ENCODE data around the gene KCNQ1. TPM values are rescaled to one million over a fixed set of nuclear protein-coding genes. Genes with fewer than 3 reads are reported as not detected.

Gene KCNQ1
- polyA plus RNA-seq, 1 donor (not counting 4 experiments of a cell fraction or from before 2014, with no cell fraction given), result not detected

DNA sequence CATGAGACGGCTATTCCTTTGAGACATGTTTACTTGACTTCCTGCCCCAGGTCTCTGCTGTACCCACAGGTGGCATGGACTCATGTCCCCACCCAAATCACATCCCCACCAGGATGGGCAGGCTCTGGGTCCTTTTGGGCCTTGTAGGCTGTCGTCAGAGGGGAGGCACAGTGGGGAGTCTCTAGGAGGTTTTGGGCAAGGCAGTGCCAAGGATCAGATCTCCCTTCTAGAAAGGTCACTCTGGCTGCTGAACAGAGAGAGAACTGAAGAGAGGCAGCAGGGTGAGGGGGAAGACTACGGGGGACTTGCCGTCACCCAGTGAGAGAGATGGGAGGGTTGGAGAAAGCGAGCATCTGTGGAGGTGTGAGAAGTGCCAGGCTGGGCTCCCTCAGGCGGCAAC, 259.5 kb downstream of the KCNQ1 start:
- Histone ChIP-seq H3K27me3 (ENCODE audit: control insufficient read depth, extremely low read depth, insufficient read depth, low read length) (peaks cover 17% of the 10 kb centered on the region), H3K9me1 (ENCODE audit: control insufficient read depth, extremely low read depth, insufficient read depth, low read length) (no peaks in the 10 kb centered on the region), H3K9ac (ENCODE audit: control insufficient read depth, extremely low read depth, insufficient read depth, low read length) (no peak overlapping the region), H3K9me3 (ENCODE audit: control insufficient read depth, low read depth, low read length) (no peaks in the 10 kb centered on the region), H3K4me2 (ENCODE audit: control insufficient read depth, extremely low read depth, insufficient read depth, low read depth, low read length) (no peak overlapping the region), H3K27ac (ENCODE audit: control insufficient read depth, insufficient read depth, low read length) (no peak overlapping the region), H3K79me2 (ENCODE audit: control insufficient read depth, insufficient read depth, low read length) (no peaks in the 10 kb centered on the region), H3K4me3 (ENCODE audit: control insufficient read depth in 2 of 3, extremely low read depth in 1 of 3, insufficient read depth in 2 of 3, low read depth in 1 of 3, low read length in 3 of 3) (no peak overlapping the region), H3K36me3 (ENCODE audit: control insufficient read depth in 2 of 2, extremely low read depth in 1 of 2, insufficient read depth in 2 of 2, low read length in 2 of 2) (no peaks in the 10 kb centered on the region), H2AFZ (ENCODE audit: control insufficient read depth, low read length) (no peak overlapping the region), H3K4me1 (ENCODE audit: control insufficient read depth, extremely low read depth, insufficient read depth, low read length) (no peaks in the 10 kb centered on the region), H4K20me1 (ENCODE audit: control insufficient read depth, extremely low read depth, insufficient read depth, low read length) (peaks cover 3% of the 10 kb centered on the region)
- no peak for TF ChIP-seq EZH2 (IDR thresholded peaks at IDR 0.05; ENCODE audit: low read length)
- TF ChIP-seq, protein P1, sequence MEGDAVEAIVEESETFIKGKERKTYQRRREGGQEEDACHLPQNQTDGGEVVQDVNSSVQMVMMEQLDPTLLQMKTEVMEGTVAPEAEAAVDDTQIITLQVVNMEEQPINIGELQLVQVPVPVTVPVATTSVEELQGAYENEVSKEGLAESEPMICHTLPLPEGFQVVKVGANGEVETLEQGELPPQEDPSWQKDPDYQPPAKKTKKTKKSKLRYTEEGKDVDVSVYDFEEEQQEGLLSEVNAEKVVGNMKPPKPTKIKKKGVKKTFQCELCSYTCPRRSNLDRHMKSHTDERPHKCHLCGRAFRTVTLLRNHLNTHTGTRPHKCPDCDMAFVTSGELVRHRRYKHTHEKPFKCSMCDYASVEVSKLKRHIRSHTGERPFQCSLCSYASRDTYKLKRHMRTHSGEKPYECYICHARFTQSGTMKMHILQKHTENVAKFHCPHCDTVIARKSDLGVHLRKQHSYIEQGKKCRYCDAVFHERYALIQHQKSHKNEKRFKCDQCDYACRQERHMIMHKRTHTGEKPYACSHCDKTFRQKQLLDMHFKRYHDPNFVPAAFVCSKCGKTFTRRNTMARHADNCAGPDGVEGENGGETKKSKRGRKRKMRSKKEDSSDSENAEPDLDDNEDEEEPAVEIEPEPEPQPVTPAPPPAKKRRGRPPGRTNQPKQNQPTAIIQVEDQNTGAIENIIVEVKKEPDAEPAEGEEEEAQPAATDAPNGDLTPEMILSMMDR (optimal IDR thresholded peaks at IDR 0.05 in 1 of 3, IDR thresholded peaks at IDR 0.05 in 1 of 3, conservative IDR thresholded peaks at IDR 0.05 in 1 of 3; ENCODE audit: extremely low read depth in 1 of 3, insufficient read depth in 2 of 3, low read length in 3 of 3), result no peak
- FAIRE-seq (no peak), DNase-seq (ENCODE audit: low read depth, low spot score) (no peak)
- dilution Hi-C loops (cut with MboI; ENCODE audit: extremely low pct_ligation_motif_present, low sequenced_read_pairs), result no loop called here

DNA sequence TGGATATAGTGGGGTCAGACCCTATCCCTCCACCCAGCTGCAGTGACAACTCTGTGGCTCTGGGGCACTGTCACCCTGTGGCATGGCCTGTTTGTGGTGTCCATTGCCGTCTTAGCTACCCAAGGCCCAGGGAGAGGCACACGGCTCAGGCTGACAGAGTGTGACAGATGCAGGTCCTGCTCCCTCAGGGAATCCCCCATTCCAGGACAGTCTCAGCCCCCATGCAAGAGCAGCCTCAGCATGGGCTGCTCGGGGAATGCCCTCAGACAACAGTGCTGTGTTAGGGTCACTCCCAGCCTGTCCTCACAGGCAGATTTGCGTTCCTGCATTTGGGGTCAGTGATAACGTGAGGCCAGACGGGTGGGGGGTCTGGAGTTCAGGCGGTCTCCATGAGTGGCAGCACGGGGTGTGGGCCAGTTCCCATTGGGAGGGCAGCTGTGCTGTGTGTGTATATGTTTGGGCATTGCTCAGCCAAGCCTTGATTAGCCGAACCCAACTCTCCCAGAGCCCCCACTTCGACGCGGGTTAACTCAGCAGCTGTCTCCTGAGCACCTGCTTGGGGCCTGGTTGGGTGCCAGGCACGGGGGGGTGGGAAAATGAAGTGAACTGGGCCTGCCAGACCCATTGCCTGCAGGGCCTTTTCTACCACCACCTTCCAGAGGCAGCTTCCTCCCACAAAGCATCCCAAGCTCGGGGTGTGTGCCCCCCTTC, 260.2 kb downstream of the KCNQ1 start:
- Histone ChIP-seq H3K4me1 (ENCODE audit: control insufficient read depth, extremely low read depth, insufficient read depth, low read length) (no peaks in the 10 kb centered on the region), H3K36me3 (ENCODE audit: control insufficient read depth in 2 of 2, extremely low read depth in 1 of 2, insufficient read depth in 2 of 2, low read length in 2 of 2) (no peaks in the 10 kb centered on the region), H3K9me1 (ENCODE audit: control insufficient read depth, extremely low read depth, insufficient read depth, low read length) (no peaks in the 10 kb centered on the region), H3K4me3 (ENCODE audit: control insufficient read depth in 2 of 3, extremely low read depth in 1 of 3, insufficient read depth in 2 of 3, low read depth in 1 of 3, low read length in 3 of 3) (no peak overlapping the region), H3K79me2 (ENCODE audit: control insufficient read depth, insufficient read depth, low read length) (no peaks in the 10 kb centered on the region), H4K20me1 (ENCODE audit: control insufficient read depth, extremely low read depth, insufficient read depth, low read length) (peaks cover 3% of the 10 kb centered on the region), H3K4me2 (ENCODE audit: control insufficient read depth, extremely low read depth, insufficient read depth, low read depth, low read length) (no peak overlapping the region), H3K27ac (ENCODE audit: control insufficient read depth, insufficient read depth, low read length) (no peak overlapping the region), H2AFZ (ENCODE audit: control insufficient read depth, low read length) (no peak overlapping the region), H3K9me3 (ENCODE audit: control insufficient read depth, low read depth, low read length) (no peaks in the 10 kb centered on the region), H3K9ac (ENCODE audit: control insufficient read depth, extremely low read depth, insufficient read depth, low read length) (no peak overlapping the region), H3K27me3 (ENCODE audit: control insufficient read depth, extremely low read depth, insufficient read depth, low read length) (peaks cover 19% of the 10 kb centered on the region)
- no peak for TF ChIP-seq EZH2 (IDR thresholded peaks at IDR 0.05; ENCODE audit: low read length)
- TF ChIP-seq, protein P1 (optimal IDR thresholded peaks at IDR 0.05 in 1 of 3, IDR thresholded peaks at IDR 0.05 in 1 of 3, conservative IDR thresholded peaks at IDR 0.05 in 1 of 3; ENCODE audit: extremely low read depth in 1 of 3, insufficient read depth in 2 of 3, low read length in 3 of 3), result no peak
- dilution Hi-C loops (cut with MboI; ENCODE audit: extremely low pct_ligation_motif_present, low sequenced_read_pairs), result no loop called here
- no peak for FAIRE-seq
- DNase-seq (ENCODE audit: low read depth, low spot score), result no peak

Data from keratinocyte (primary cell).